ENCODE data around the gene LTBP4.

DNA sequence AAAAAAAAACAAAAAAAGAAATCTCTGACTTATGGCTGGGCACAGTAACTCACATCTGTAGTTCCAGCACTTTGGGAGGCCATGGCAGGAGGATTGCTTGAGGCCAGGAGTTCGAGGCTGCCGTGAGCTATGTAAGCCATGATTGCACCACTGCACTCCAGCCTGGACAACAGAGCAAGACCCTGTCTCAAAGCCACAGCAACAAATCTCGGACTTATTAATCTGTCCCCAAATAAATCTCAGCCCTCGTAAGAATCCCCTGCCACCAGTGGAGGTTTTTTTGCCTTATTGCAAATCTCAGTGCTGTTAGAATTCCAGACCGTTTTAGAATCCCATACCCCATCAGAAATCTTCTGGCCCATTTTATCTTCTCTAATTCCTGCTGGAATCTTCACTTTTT, 19.6 kb upstream of the LTBP4 start:
- TF ChIP-seq ZNF174 (tag by site-specific recombination; IDR thresholded peaks at IDR 0.05), result no peak
- no peak for TF ChIP-seq ZNF133 (tag by site-specific recombination; IDR thresholded peaks at IDR 0.05)
- no peak for TF ChIP-seq TRIM28 (IDR thresholded peaks at IDR 0.05; ENCODE audit: borderline replicate concordance, low read length)
- TF ChIP-seq, protein P1, sequence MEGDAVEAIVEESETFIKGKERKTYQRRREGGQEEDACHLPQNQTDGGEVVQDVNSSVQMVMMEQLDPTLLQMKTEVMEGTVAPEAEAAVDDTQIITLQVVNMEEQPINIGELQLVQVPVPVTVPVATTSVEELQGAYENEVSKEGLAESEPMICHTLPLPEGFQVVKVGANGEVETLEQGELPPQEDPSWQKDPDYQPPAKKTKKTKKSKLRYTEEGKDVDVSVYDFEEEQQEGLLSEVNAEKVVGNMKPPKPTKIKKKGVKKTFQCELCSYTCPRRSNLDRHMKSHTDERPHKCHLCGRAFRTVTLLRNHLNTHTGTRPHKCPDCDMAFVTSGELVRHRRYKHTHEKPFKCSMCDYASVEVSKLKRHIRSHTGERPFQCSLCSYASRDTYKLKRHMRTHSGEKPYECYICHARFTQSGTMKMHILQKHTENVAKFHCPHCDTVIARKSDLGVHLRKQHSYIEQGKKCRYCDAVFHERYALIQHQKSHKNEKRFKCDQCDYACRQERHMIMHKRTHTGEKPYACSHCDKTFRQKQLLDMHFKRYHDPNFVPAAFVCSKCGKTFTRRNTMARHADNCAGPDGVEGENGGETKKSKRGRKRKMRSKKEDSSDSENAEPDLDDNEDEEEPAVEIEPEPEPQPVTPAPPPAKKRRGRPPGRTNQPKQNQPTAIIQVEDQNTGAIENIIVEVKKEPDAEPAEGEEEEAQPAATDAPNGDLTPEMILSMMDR (tag by site-specific recombination; IDR thresholded peaks at IDR 0.05), result no peak
- TF ChIP-seq ZNF658 (tag by site-specific recombination; IDR thresholded peaks at IDR 0.05), result no peak
- no peak for TF ChIP-seq ZNF394 (tag by site-specific recombination; IDR thresholded peaks at IDR 0.05; ENCODE audit: borderline replicate concordance)
- TF ChIP-seq, protein P2, sequence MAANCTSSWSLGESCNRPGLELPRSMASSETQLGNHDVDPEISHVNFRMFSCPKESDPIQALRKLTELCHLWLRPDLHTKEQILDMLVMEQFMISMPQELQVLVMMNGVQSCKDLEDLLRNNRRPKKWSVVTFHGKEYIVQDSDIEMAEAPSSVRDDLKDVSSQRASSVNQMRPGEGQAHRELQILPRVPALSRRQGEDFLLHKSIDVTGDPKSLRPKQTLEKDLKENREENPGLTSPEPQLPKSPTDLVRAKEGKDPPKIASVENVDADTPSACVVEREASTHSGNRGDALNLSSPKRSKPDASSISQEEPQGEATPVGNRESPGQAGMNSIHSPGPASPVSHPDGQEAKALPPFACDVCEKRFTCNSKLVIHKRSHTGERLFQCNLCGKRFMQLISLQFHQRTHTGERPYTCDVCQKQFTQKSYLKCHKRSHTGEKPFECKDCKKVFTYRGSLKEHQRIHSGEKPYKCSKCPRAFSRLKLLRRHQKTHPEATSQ (tag by site-specific recombination; IDR thresholded peaks at IDR 0.05), result no peak
- TF ChIP-seq, protein P3, sequence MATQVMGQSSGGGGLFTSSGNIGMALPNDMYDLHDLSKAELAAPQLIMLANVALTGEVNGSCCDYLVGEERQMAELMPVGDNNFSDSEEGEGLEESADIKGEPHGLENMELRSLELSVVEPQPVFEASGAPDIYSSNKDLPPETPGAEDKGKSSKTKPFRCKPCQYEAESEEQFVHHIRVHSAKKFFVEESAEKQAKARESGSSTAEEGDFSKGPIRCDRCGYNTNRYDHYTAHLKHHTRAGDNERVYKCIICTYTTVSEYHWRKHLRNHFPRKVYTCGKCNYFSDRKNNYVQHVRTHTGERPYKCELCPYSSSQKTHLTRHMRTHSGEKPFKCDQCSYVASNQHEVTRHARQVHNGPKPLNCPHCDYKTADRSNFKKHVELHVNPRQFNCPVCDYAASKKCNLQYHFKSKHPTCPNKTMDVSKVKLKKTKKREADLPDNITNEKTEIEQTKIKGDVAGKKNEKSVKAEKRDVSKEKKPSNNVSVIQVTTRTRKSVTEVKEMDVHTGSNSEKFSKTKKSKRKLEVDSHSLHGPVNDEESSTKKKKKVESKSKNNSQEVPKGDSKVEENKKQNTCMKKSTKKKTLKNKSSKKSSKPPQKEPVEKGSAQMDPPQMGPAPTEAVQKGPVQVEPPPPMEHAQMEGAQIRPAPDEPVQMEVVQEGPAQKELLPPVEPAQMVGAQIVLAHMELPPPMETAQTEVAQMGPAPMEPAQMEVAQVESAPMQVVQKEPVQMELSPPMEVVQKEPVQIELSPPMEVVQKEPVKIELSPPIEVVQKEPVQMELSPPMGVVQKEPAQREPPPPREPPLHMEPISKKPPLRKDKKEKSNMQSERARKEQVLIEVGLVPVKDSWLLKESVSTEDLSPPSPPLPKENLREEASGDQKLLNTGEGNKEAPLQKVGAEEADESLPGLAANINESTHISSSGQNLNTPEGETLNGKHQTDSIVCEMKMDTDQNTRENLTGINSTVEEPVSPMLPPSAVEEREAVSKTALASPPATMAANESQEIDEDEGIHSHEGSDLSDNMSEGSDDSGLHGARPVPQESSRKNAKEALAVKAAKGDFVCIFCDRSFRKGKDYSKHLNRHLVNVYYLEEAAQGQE (tag by site-specific recombination; IDR thresholded peaks at IDR 0.05), result no peak
- no peak for TF ChIP-seq ZNF426 (tag by site-specific recombination; IDR thresholded peaks at IDR 0.05)
- no peak for TF ChIP-seq ZNF354C (tag by site-specific recombination; IDR thresholded peaks at IDR 0.05; ENCODE audit: borderline replicate concordance, low read depth)
- TF ChIP-seq ZNF670 (tag by site-specific recombination; IDR thresholded peaks at IDR 0.05; ENCODE audit: low read depth), result no peak
- no peak for TF ChIP-seq ZNF707 (tag by site-specific recombination; IDR thresholded peaks at IDR 0.05)
- no peak for TF ChIP-seq ZNF624 (tag by site-specific recombination; IDR thresholded peaks at IDR 0.05)
